GM19372 (cell line): ENCODE data around the gene PRR7.

ENCODE experiments used
- ATAC-seq: cut with Tn5 transposase; IDR thresholded peaks from one replicate; pipeline ENCODE4 v1.9.1; 2021; ENCODE audit warnings: mild to moderate bottlenecking, low read depth, moderate library complexity; ENCODE audit not compliant: unreplicated experiment

The PRR7 gene

DNA sequence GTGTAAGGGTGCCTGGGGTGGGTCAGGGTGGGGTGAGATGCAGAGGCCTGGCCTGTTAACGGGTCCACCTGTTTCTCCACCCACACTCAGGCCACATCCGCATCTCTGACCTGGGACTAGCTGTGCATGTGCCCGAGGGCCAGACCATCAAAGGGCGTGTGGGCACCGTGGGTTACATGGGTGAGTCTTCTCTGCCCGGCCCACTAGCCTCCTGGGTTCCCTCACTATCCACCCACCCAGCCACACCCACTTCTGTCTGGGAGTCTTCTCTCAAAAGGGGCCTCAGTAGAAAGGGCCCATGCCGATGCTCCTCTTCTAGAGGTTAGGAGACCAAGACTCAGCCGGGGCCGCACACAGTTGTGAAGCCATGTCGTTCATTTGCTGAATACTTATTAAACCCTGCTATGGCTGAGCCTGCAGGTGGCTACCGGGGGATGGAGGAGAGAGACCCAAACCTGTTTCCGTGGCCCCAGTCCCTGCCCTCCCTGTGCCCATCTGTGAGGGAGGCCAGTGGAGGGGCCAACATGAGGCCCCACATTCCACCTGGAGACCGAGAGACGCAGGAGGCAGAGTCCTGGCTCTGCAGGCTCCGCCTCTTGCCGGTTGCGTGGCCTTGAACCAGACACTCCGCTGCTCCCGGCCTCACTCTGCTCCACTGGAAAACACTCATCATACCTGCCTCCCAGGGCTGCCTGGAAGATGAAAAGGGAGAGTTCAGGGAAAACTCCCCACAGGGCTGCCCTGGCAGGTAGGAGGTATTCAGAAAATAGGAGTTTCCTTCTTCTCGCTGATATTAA is 11.5 kb upstream of the PRR7 start:
- no peak for ATAC-seq

DNA sequence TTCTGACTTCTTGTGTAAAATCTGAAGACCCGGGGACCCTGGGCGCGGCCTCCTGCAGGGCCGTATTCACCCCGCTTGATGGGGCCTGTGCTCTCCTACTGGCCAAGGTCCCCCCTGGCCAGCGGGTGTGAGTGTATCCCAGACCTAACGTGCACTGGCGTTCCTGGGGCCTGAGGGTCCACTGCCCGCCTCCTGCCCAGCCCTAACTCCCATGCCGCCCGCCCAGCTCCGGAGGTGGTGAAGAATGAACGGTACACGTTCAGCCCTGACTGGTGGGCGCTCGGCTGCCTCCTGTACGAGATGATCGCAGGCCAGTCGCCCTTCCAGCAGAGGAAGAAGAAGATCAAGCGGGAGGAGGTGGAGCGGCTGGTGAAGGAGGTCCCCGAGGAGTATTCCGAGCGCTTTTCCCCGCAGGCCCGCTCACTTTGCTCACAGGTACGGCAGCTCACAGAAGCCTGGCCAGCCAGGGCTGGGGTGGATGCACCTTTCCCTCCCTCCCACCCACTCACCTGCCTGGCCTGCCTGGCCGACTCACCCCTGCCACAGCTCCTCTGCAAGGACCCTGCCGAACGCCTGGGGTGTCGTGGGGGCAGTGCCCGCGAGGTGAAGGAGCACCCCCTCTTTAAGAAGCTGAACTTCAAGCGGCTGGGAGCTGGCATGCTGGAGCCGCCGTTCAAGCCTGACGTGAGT is 10.6 kb upstream of the PRR7 start:
- ATAC-seq: no peak

DNA sequence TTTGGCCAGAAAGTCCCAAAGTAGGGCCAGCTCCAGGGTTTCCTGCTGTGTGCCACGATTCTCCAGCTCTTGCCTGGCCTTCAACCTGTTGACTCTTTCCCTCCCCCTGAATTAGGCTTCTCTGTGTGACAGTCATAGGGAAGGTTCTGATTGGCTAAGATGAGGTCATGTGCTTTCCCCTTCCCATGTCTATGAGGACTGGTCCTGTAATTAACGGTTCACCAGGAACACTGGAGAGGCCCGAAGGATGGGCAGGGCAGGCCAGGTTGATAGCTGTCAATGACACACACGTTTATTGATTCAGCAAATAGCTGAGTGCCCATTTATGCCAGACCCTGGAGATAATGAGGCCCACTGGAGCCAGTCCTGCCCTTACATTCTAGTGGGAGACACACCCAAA is 9.0 kb upstream of the PRR7 start:
- ATAC-seq: no peak

DNA sequence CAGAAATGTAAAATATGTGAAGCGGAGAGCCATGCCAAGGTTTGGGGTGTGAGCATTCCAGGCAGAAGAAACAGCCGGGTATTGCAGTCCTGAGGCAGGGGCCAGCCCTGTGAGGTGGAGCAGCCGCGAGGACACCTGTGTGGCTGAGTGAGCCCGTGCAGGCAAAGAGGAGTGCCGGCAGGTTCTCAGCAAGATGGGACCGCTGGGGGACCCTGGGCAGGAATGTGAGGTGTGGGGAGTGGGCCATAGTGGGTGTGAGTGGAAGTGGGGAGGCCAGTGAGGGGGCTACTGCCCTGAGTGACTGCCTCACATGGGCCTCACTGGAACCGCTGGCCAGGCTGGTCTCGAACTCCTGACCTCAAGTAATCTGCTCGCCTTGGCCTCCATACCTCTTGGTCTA is 8.1 kb upstream of the PRR7 start:
- no peak for ATAC-seq

DNA sequence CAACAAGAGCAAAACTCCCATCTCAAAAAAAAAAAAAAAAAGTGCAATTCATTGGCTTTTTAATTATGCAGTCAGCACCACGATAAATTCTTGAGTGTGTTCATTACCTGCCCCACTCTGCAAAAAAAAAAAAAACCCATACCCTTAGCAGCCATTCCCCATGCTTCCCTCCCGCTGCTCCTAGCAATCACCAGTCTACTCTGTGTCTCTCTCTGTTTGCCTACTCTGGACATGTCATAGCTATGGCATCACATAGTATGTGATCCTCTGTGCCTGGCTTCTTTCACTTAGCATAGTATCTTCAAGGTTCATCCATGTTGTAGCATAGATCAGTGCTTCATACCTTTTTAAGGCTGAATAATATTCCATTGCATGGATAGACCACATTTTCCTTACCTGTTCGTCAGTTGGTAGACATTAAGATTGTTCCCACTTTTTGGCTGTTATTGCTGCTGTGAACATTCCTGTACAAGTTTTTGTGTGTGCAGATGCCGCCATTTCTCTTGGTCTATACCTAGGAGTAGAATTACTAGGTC is 7.0 kb upstream of the PRR7 start:
- no peak for ATAC-seq

DNA sequence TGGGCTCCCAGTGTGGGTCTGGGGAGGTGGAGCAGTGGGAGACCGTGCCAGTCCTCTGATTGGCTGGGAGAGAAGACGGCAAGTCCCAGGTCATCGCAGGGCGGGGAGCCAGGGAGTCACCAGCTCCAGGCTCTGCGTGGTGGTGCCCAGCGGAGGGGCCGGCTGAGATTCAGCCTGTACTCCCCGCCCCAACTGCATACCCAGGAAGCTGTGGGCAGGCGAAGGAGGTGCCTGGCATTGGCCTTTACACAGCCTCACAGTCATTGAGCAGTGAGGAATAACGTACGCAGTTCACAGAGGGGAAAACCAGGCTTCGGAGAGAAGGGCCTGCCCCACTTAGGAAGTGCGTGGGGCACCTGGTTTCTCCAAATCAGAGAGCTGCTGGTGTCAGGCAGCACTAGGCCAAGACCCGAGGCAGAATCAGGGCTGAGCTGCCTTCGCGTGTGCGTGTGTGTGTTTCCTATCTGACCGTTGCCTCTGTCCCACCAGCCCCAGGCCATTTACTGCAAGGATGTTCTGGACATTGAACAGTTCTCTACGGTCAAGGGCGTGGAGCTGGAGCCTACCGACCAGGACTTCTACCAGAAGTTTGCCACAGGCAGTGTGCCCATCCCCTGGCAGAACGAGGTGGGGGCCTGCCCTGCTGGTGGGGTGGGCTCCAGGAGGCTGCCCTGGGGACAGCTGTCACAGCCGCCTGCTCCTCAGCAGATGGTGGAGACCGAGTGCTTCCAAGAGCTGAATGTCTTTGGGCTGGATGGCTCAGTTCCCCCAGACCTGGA is 6.2 kb upstream of the PRR7 start:
- ATAC-seq: no peak

DNA sequence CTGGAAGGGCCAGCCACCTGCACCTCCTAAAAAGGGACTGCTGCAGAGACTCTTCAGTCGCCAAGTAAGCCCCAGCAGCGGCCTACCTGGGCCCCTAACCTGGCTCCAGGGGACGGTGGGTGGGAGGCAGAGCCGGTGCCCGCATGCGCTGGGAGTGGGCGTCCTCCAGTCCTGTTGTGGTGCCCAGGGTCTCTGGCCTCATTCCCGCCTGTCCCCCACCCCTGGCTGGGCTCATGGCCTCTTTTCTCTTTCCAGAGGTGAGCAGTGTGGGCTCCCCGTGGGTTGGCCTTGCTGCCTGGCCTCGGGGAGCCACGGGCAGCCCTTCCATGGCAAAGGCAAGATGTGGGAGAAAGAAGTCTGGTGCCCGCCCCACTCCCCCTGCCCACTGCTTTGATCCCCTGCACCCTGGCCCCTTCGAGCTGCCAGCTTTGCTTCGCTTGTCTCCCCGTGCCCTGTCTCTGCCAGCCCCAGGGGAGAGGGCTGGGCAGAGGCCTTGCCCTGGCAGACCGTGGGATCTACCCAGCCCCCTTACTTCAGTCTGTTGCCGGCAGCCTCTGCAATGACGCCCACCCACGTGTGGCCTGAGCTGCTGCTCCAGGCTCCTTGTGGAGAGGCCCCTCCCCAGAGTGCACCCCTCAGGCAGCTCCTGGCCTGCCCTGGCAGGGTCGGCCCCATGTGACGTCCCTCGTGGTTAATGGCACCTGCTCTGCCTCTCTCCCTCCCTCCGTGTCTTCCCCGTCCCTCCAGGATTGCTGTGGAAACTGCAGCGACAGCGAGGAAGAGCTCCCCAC is 5.4 kb upstream of the PRR7 start:
- ATAC-seq: no peak

DNA sequence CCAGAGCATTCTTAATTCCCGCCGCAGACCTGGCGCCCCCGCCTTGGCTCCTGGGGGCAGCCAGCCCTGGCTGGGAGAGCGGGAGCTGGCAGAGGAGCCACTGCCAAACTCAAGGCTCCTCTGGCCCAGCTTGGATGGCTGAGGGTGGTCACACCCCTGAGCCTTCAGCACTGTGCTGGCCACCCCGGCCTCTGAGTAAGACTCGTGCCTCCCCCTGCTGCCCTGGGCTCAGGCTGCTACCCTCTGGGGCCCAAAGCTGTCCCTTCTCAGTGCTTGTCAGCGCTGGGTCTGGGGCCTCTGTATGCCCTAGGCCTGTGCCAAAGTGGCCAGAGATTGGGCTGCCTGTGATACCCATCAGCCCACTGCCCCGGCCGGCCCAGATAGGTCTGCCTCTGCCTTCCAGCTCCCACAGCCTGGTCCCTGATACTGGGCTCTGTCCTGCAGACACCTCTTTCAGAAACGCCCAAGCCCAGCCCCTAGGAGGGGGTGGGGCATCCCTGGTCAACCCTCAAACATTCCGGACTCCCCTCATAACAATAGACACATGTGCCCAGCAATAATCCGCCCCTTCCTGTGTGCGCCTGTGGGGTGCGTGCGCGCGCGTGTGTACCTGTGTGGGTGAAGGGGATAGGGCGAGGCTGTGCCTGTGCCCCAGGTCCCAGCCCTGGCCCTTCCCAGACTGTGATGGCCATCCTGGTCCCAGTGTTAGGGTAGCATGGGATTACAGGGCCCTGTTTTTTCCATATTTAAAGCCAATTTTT is 4.4 kb upstream of the PRR7 start:
- ATAC-seq: no peak

DNA sequence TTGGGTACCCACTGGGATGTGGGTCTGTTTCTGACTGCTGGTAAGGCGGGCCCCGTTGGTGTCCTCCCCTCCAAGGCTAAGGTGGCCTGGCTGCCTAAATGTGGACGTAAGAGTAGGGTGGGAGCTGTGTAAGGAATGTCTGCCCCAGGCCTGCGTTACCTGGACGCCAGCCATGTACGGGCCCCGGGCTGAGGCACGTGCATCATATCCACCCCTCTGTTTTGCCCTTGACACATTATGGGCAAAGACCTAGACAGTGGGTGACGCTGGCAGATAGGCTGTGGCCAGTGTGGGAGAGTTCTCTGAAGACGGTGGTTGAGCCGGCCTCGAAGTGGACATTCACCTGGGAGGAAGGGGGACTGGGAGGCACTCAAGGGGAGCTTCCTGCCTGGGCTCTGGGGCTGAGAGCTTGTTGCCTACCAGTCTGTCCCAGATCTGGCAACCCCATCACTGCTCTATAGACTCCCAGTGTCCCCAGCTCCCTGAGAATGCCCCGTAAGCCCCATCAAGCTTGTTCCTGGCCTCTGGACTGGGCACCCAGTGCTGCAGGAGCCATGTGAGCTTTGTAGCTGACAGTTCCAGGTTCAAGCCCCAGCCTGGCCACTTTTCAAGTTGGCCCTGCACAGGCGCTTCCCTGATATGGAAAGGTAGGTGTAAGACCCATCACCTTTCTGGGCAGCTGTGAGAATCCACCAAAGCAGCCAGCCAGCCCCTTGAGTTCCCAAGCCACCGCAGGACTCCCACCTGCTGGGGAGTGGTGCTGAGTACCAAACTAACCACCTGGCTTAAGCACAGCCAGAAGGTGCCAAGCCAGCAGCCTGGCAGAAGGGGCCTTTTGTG is 3.2 kb upstream of the PRR7 start:
- ATAC-seq: no peak

DNA sequence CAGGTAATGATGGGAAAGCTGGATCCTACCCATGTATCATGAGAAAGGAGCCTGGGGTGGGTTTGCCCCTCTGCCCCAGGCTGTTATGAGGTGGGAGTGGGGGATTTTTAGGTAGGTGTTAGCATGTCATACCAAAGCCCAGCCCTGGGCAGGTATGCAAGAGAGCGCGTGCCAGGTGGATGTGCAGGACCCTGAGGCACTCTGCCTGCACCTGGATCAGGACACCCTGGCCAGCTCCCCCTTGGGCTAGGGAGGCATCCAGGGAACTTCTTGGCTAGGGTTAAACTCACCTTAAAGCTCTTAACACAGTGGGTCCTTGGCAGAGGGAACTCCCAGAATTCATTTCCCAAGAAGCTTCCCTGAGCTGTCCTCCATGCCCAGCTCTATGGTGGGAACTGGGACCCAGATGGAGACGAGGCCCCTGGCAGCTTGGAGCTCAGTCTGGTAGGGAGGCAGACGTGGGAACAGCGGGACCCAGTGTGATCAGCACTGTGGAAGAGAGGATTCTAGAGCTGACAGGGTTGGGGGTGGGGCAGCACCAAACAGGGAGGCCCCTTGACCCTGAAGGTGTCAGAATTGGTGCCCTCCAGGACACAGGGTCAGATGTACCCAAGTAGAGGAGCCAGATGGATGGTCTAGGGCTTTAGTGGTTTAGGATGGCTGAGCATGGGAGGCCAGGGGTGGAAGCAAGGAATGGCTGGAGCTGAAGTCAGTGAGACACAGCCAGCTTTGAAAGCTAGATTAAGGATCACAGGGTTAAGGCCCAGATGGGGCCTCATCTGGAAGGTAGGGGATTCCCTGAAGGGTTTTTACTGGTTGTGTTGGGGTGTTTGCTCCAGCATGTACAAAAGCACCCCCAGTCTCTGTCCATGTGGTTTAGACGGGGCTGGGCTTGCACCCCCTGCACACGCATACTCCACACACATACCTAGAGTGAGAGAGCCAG is 2.2 kb upstream of the PRR7 start:
- ATAC-seq: no peak

DNA sequence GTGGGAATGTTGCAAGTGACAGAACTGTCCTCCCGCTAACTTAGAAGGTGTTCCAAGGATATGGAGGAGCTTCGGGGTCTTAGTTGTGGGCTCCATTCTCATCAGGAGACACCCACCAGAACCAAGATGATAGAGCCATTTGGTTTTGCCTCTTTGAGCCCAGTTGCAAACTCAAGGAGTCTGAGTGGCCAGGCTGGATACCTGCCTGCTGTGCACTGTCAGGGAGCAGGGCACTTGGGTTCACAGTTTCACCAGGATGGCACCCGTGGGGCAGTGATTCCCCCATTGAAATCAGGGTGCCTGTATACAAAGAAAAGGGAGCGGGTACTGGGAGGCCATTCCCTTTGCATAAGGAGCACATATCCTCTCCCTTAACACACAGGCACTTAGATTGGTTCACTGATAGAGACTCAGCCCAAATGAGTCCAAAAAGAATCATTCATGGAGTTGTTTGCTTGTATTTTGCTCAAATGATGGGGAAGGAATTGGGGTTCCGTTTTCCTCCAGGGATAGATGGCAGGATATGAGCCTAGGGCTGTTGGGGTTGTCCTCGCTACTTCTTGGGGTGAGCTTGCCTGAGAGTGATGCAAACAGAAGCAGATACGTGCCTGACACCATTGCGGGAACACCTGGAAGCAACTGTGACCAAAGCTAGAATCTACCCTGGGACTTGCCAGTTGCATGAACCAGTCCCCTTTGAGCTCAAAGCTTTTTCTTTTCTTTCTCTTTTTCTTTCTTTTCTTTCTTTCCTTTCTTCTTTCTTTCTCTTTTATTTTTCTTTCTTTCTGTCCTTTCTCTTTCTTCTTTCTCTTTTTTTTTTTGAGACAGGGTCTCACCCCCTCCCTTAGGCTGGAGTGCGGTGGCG is 1.3 kb upstream of the PRR7 start:
- ATAC-seq: no peak

DNA sequence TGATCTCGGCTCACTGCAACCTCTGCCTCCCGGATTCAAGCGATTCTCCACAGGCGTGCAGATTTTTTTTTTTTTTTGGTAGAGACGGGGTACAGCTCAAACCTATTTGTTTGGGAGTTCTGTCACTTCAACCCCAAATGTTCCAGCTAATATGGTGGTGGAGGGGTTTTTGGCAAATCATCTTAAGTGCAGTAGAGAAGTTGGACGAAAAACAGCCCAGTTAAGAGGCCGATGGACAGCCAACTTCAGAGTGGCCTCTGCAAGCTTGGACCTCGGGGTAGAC is 756 bp upstream of the PRR7 start:
- no peak for ATAC-seq

DNA sequence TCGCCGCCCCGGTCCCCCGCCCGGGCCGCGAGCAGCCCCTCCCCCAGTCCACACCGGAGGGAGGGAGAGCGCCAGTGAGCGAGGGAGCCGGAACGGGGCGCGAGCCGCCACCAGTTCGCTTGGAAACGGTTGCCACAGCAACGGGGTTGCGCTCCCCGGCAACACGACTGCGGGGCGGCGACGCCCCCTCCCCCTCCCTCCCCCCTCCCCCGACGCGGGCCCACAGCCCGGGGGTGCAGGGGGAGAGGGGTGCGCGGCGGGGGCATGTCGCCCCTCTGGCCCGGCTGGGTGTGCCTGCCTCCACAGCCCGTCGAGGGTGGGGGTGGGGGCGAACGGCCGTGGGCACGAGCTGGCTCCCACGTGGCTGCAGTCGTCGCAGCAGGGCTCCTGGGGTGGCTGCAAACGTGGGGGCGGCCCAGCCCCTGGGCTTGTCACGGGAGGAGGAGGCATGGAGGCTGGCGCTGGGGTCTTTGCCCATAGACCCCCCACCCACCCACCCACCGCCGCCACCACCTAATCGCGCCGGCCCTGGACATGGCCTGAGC is 524 bp downstream of the PRR7 start:
- ATAC-seq: peak; percentile 42

DNA sequence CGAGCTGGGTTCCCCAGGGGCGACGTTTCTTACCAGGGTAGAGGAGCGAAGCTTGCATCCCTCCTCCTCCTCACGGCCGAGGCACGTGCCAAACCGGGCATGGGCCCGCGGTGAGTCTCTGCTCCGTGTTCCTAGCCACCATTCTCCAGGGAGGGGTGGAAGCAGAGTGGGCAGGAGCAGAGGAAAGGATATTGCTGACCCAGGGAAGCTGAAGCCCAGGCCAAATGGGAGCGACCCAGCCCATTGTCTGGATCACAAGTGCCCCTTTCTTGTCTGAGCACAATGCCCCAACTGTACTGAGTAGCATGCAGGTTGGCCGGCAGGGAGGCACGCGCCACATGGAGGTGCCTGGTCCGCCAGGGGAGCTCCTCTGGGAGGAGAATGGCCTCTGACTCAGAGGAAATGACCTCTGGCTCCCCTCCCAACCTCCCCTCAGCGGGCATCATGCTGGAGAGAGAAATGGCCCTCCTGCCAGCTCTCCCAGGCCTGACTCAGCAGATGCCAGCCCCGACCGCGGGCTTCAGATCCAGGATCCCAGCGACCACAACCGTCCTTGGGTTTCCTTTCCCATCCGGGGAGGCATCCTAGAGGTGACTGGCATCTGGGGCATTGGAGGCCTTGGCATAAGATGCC is 1.1 kb downstream of the PRR7 start:
- ATAC-seq: no peak

DNA sequence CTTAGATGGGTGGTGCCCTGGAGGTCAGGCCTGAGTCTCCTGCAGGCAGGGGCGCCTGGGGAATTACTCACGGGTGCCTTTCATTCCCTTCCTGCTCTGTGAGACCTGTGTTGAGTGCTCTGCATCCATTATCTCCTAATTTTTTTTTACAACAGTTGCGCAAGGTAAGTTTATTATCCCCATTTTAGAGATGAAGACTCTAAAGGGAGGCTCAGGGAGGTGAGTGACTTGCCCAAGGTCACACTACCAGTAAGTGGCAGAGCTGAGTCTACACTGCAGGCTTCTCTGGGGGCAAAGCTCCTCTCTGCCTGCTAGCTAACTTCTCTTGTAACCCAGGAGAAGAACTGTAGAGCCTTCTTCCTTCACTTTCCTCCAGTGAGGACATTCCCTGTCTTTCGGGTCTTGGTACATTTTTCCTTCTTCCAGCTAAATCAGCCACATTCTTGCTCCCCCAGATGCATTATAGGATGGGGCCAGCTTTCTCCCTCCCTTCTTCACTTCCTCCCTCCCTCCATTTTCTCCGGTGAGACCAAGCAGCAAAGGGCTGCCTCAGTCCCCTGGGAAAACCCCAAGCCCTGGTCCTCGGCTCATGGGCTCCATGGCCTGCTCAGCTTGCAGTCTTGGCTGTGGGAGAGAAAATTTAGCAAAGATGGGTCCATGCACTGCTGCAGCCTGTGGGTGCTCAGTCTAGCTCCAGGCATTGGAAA is 1.8 kb downstream of the PRR7 start:
- ATAC-seq: no peak
